HG03060 (cell line): ENCODE measurements around the gene ZRANB1.

Experiments used
- ATAC-seq: cut with Tn5 transposase; IDR thresholded peaks from one replicate; pipeline ENCODE4 v1.9.1; 2021; ENCODE audit warnings: low read depth, moderate number of reproducible peaks; ENCODE audit not compliant: unreplicated experiment

ZRANB1 gene

GRCh38 chr10:124993345-124993708 is 51.4 kb downstream of the ZRANB1 start:
- no peak for ATAC-seq

GRCh38 chr10:124993736-124994451 is 52.0 kb downstream of the ZRANB1 start:
- no peak for ATAC-seq

GRCh38 chr10:124994573-124995473 is 52.9 kb downstream of the ZRANB1 start:
- ATAC-seq, result no peak

GRCh38 chr10:124995605-124996004 is 53.7 kb downstream of the ZRANB1 start:
- no peak for ATAC-seq

GRCh38 chr10:124996127-124996853 is 54.4 kb downstream of the ZRANB1 start:
- no peak for ATAC-seq

- ATAC-seq, result no peak
Measured at GRCh38 chr10:124996854-124997215, 54.9 kb downstream of the ZRANB1 start.

GRCh38 chr10:124997306-124997705 is 55.4 kb downstream of the ZRANB1 start:
- no peak for ATAC-seq

GRCh38 chr10:124997771-124998623 is 56.1 kb downstream of the ZRANB1 start:
- ATAC-seq, result no peak

GRCh38 chr10:124998624-124999291 is 56.8 kb downstream of the ZRANB1 start:
- ATAC-seq, result no peak

GRCh38 chr10:124999433-125000365 is 57.8 kb downstream of the ZRANB1 start:
- ATAC-seq, result no peak

- no peak for ATAC-seq
Measured at GRCh38 chr10:125000366-125001312, 58.7 kb downstream of the ZRANB1 start.

GRCh38 chr10:125001313-125002046 is 59.6 kb downstream of the ZRANB1 start:
- no peak for ATAC-seq

- ATAC-seq, result no peak
Measured at GRCh38 chr10:125002047-125002422, 60.1 kb downstream of the ZRANB1 start.

GRCh38 chr10:125002423-125003145 is 60.7 kb downstream of the ZRANB1 start:
- no peak for ATAC-seq

- no peak for ATAC-seq
Measured at GRCh38 chr10:125003146-125003900, 61.4 kb downstream of the ZRANB1 start.
